Measurements from ENCODE around the gene PPP4R2. TPM values are rescaled to one million over a fixed set of nuclear protein-coding genes. Genes with fewer than 3 reads are reported as not detected.

Gene PPP4R2
- total RNA-seq, 1 experiment from 2014 or later = 53.7 TPM

GRCh38 chr3:73101881-73102280 lies 105.3 kb downstream of the PPP4R2 start:
- Histone ChIP-seq H3K4me3 (no peak overlapping the region), H3K4me1 (replicated peaks) (no peaks in the 10 kb centered on the region), H3K36me3 (no peaks in the 10 kb centered on the region), H3K27ac (no peak overlapping the region), H3K27me3 (replicated peaks) (no peaks in the 10 kb centered on the region), H3K9me3 (replicated peaks) (no peaks in the 10 kb centered on the region)
- no peak for DNase-seq (ENCODE audit: low read depth in 1 of 2, low spot score in 2 of 2)

- no peak for DNase-seq (ENCODE audit: low read depth in 1 of 2, low spot score in 2 of 2)
- Histone ChIP-seq H3K27me3 (replicated peaks) (no peaks in the 10 kb centered on the region), H3K27ac (no peak overlapping the region), H3K36me3 (no peaks in the 10 kb centered on the region), H3K4me3 (no peak overlapping the region), H3K9me3 (replicated peaks) (no peaks in the 10 kb centered on the region), H3K4me1 (replicated peaks) (no peaks in the 10 kb centered on the region)
Observed at GRCh38 chr3:73107215-73107614, 110.6 kb downstream of the PPP4R2 start.

GRCh38 chr3:73107676-73108187 lies 111.1 kb downstream of the PPP4R2 start:
- H3K27me3 ChIP-seq (replicated peaks) = no peaks in the 10 kb centered on the region
- no peak for DNase-seq (ENCODE audit: low read depth in 1 of 2, low spot score in 2 of 2)
- H3K4me1 ChIP-seq (replicated peaks) = no peaks in the 10 kb centered on the region
- no peaks in the 10 kb centered on the region for H3K36me3 ChIP-seq
- no peak overlapping the region for H3K27ac ChIP-seq
- no peaks in the 10 kb centered on the region for H3K9me3 ChIP-seq (replicated peaks)
- no peak overlapping the region for H3K4me3 ChIP-seq

- H3K36me3 ChIP-seq = no peaks in the 10 kb centered on the region
- no peak overlapping the region for H3K4me3 ChIP-seq
- no peaks in the 10 kb centered on the region for H3K4me1 ChIP-seq (replicated peaks)
- no peaks in the 10 kb centered on the region for H3K27me3 ChIP-seq (replicated peaks)
- no peak for DNase-seq (ENCODE audit: low read depth in 1 of 2, low spot score in 2 of 2)
- no peak overlapping the region for H3K27ac ChIP-seq
- H3K9me3 ChIP-seq (replicated peaks) = no peaks in the 10 kb centered on the region
Observed at GRCh38 chr3:73108750-73109149, 112.1 kb downstream of the PPP4R2 start.

GRCh38 chr3:73110530-73110929 lies 113.9 kb downstream of the PPP4R2 start:
- no peak for DNase-seq (ENCODE audit: low read depth in 1 of 2, low spot score in 2 of 2)
- H3K36me3 ChIP-seq = no peaks in the 10 kb centered on the region
- no peaks in the 10 kb centered on the region for H3K9me3 ChIP-seq (replicated peaks)
- no peaks in the 10 kb centered on the region for H3K4me1 ChIP-seq (replicated peaks)
- H3K4me3 ChIP-seq = no peak overlapping the region
- H3K27me3 ChIP-seq (replicated peaks) = no peaks in the 10 kb centered on the region
- H3K27ac ChIP-seq = no peak overlapping the region

GRCh38 chr3:73114711-73115110 lies 118.1 kb downstream of the PPP4R2 start:
- H3K27ac ChIP-seq = no peak overlapping the region
- DNase-seq (ENCODE audit: low read depth in 1 of 2, low spot score in 2 of 2) = peak in 1 of 2 experiments; percentile 5
- no peaks in the 10 kb centered on the region for H3K36me3 ChIP-seq
- no peak overlapping the region for H3K4me3 ChIP-seq
- H3K4me1 ChIP-seq (replicated peaks) = no peaks in the 10 kb centered on the region
- no peaks in the 10 kb centered on the region for H3K9me3 ChIP-seq (replicated peaks)
- H3K27me3 ChIP-seq (replicated peaks) = no peaks in the 10 kb centered on the region

GRCh38 chr3:73115806-73116205 lies 119.2 kb downstream of the PPP4R2 start:
- Histone ChIP-seq H3K27me3 (replicated peaks) (no peaks in the 10 kb centered on the region), H3K4me1 (replicated peaks) (no peaks in the 10 kb centered on the region), H3K4me3 (no peak overlapping the region), H3K9me3 (replicated peaks) (no peaks in the 10 kb centered on the region), H3K36me3 (no peaks in the 10 kb centered on the region), H3K27ac (no peak overlapping the region)
- DNase-seq (ENCODE audit: low read depth in 1 of 2, low spot score in 2 of 2) = no peak

Other genes starting within 250 kb of the PPP4R2 start
- gene SHQ1, start 148.4 kb upstream of the PPP4R2 start, total RNA-seq (2014; rRNA removed; shearing (Covaris generic)) = 23.4 and 54.8 TPM in 2 replicates
- gene GXYLT2, start 108.8 kb upstream of the PPP4R2 start, total RNA-seq (2014; rRNA removed; shearing (Covaris generic)) = 13.3 and 18.2 TPM in 2 replicates
- 1.1 and 2.1 TPM in 2 replicates for gene EBLN2, start 64.8 kb downstream of the PPP4R2 start, total RNA-seq (2014; rRNA removed; shearing (Covaris generic))